GM12878 (cell line): ENCODE results near the gene FBN3. TPM values are rescaled to one million over a fixed set of nuclear protein-coding genes. Genes with fewer than 3 reads are reported as not detected.

ENCODE experiments used
- ATAC-seq: fragments of 200-7000 bp; cut with Tn5 transposase; 3 replicates; pipeline ENCODE4 v1.9.1; 2020; ENCODE audit warnings: mild to moderate bottlenecking, moderate library complexity
- BruUV-seq: library from RNA; stranded (reverse); fragments of 400-500 nt; replicated peaks from 2 replicates; lab custom pipeline; 2021; lab: Mats Ljungman, UMichigan
- CTCF ChIA-PET: fragments of 300-600 bp; sonication (Branson Sonifier 250); formaldehyde crosslinking; extraction: SDS; loops from one replicate; lab custom pipeline; 2021; ENCODE audit warnings: inconsistent platforms; lab: Yijun Ruan, JAX
- POLR2A ChIA-PET: fragments of 350-600 bp; formaldehyde crosslinking; extraction: SDS; loops from one replicate; lab custom pipeline; 2021; ENCODE audit warnings: inconsistent platforms; lab: Charles Lee
- RAD21 ChIA-PET: fragments of 300-600 bp; sonication (Branson Sonifier 250); formaldehyde crosslinking; loops from one replicate; lab custom pipeline; 2023; ENCODE audit warnings: antibody characterized with exemption; ENCODE audit not compliant: unreplicated experiment; lab: Charles Lee
- SMC1A ChIA-PET: fragments of 300-600 bp; sonication (Branson Sonifier 250); formaldehyde crosslinking; loops from one replicate; lab custom pipeline; 2023; ENCODE audit not compliant: unreplicated experiment, uncharacterized antibody; lab: Charles Lee
- DNase-seq: peaks from one replicate; pipeline ENCODE4 v3.0.0-alpha.2; 2011; ENCODE audit warnings: low read depth, low spot score
- FAIRE-seq: peaks from 3 replicates; lab custom pipeline; 2011; peaks lifted over from hg19 to GRCh38; lab: Jason Lieb, UNC
- H2AFZ ChIP-seq: 2 replicates; pipeline ENCODE4 v1.6.0; 2011; ENCODE audit warnings: low read depth, low read length, control low read depth; ENCODE audit not compliant: control insufficient read depth
- H3K27ac ChIP-seq: 2 replicates; pipeline ENCODE4 v1.5.1; 2011; ENCODE audit warnings: control low read depth; ENCODE audit not compliant: control insufficient read depth, insufficient read depth
- H3K27me3 ChIP-seq, 2 experiments: replicated peaks in 1 of 2; 2 replicates each; pipeline versions ENCODE4 v1.6.0 to v1.6.1; 2011; ENCODE audit warnings: low read length in 1 of 2; ENCODE audit not compliant: control insufficient read depth in 2 of 2, insufficient read depth in 2 of 2
- H3K36me3 ChIP-seq, 2 experiments: 2 replicates each; pipeline ENCODE4 v1.5.1; 2011; ENCODE audit warnings: low read length in 1 of 2; ENCODE audit not compliant: control insufficient read depth in 2 of 2, insufficient read depth in 2 of 2
- H3K4me1 ChIP-seq: 2 replicates; pipeline ENCODE4 v1.6.1; 2011; ENCODE audit warnings: mild to moderate bottlenecking, low read length, moderate library complexity, mixed read lengths; ENCODE audit not compliant: control insufficient read depth, insufficient read depth
- H3K4me2 ChIP-seq: 2 replicates; pipeline ENCODE4 v1.6.0; 2011; ENCODE audit warnings: control low read depth; ENCODE audit not compliant: control insufficient read depth, insufficient read depth
- H3K4me3 ChIP-seq: fragments of 200-600 bp; sonication (generic); 2 replicates; pipeline ENCODE4 v1.5.1; 2016
- H3K79me2 ChIP-seq: 2 replicates; pipeline ENCODE4 v1.6.0; 2011; ENCODE audit warnings: low read length; ENCODE audit not compliant: control insufficient read depth, insufficient read depth
- H3K9ac ChIP-seq: 2 replicates; pipeline ENCODE4 v1.8.0; 2011; ENCODE audit warnings: low read length, control low read depth, mixed read lengths; ENCODE audit not compliant: control insufficient read depth, insufficient read depth
- H3K9me3 ChIP-seq: replicated peaks from 3 replicates; pipeline ENCODE4 v1.5.1; 2011; ENCODE audit warnings: mild to moderate bottlenecking, low read length; ENCODE audit not compliant: control insufficient read depth, insufficient read depth
- H4K20me1 ChIP-seq: 2 replicates; pipeline ENCODE4 v1.6.0; 2011; ENCODE audit not compliant: control insufficient read depth, insufficient read depth
- BCL11A ChIP-seq: IDR thresholded peaks from 2 replicates; pipeline ENCODE4 v1.6.1; 2011; ENCODE audit warnings: low read depth, low read length
- CBX3 ChIP-seq: fragments of 200-600 bp; sonication (generic); IDR thresholded peaks from 2 replicates; pipeline ENCODE4 v1.6.1; 2016; ENCODE audit warnings: low read depth, borderline replicate concordance
- ESRRA ChIP-seq: IDR thresholded peaks from 2 replicates; pipeline ENCODE4 v1.6.1; 2012; ENCODE audit warnings: mild to moderate bottlenecking, low read length, improper control_type of control experiment
- EZH2 ChIP-seq: IDR thresholded peaks from 2 replicates; pipeline ENCODE4 v1.6.1; 2012; ENCODE audit warnings: low read depth, mild to moderate bottlenecking, control low read depth, inconsistent platforms, low read length, borderline replicate concordance; ENCODE audit not compliant: control insufficient read depth
- FOXM1 ChIP-seq: IDR thresholded peaks from 2 replicates; pipeline ENCODE4 v1.6.1; 2012; ENCODE audit warnings: low read depth, mild to moderate bottlenecking, inconsistent platforms, low read length, moderate library complexity
- IKZF1 ChIP-seq: fragments of 450-650 bp; conservative IDR thresholded peaks from 2 replicates; pipeline ENCODE4 v1.6.1; 2017; ENCODE audit warnings: antibody characterized with exemption, mild to moderate bottlenecking
- MLLT1 ChIP-seq: fragments of 450-650 bp; IDR thresholded peaks from 2 replicates; pipeline ENCODE4 v1.6.1; 2016; ENCODE audit warnings: mild to moderate bottlenecking
- NFIC ChIP-seq: IDR thresholded peaks from 2 replicates; pipeline ENCODE4 v1.6.1; 2012; ENCODE audit warnings: low read depth, mild to moderate bottlenecking, inconsistent platforms, low read length, moderate library complexity
- POU2F2 ChIP-seq: IDR thresholded peaks from 3 replicates; pipeline ENCODE4 v1.6.1; 2011; ENCODE audit warnings: low read depth, mild to moderate bottlenecking, low read length, borderline replicate concordance
- RB1 ChIP-seq: fragments of 450-650 bp; formaldehyde crosslinking; IDR thresholded peaks from 2 replicates; pipeline ENCODE4 v1.6.1; 2017; ENCODE audit warnings: mild to moderate bottlenecking, borderline replicate concordance
- SMAD1 ChIP-seq: fragments of 450-650 bp; IDR thresholded peaks from 2 replicates; pipeline ENCODE4 v1.6.1; 2018; ENCODE audit warnings: mild to moderate bottlenecking, low read depth; ENCODE audit not compliant: partially characterized antibody
- STAT1 ChIP-seq: fragments of 450-650 bp; conservative IDR thresholded peaks from 2 replicates; pipeline ENCODE4 v1.6.1; 2014; ENCODE audit warnings: antibody characterized with exemption, mild to moderate bottlenecking
- TBL1XR1 ChIP-seq: IDR thresholded peaks from 2 replicates; pipeline ENCODE4 v1.6.1; 2012; ENCODE audit warnings: low read depth, low read length, improper control_type of control experiment
- TCF12 ChIP-seq: IDR thresholded peaks from 2 replicates; pipeline ENCODE4 v1.6.1; 2011; ENCODE audit warnings: low read depth, mild to moderate bottlenecking, low read length
- TCF3 ChIP-seq: IDR thresholded peaks from 2 replicates; pipeline ENCODE4 v1.6.1; 2012; ENCODE audit warnings: low read depth, mild to moderate bottlenecking, low read length, borderline replicate concordance; ENCODE audit not compliant: insufficient read depth
- ZBED1 ChIP-seq: IDR thresholded peaks from 2 replicates; pipeline ENCODE4 v1.6.1; 2016; ENCODE audit warnings: borderline replicate concordance
- ZNF622 ChIP-seq: fragments of 450-650 bp; IDR thresholded peaks from 2 replicates; pipeline ENCODE4 v1.6.1; 2017; ENCODE audit warnings: mild to moderate bottlenecking, inconsistent platforms
- ZNF687 ChIP-seq: fragments of 450-650 bp; IDR thresholded peaks from 2 replicates; pipeline ENCODE4 v1.6.1; 2017; ENCODE audit warnings: mild to moderate bottlenecking, moderate library complexity
- ZSCAN29 ChIP-seq: fragments of 450-650 bp; IDR thresholded peaks from 2 replicates; pipeline ENCODE4 v1.6.1; 2017; ENCODE audit warnings: mild to moderate bottlenecking, moderate library complexity
- WGBS: methylation state at CpG from one replicate; pipeline ENCODE4 v1.1.6; 2016; ENCODE audit warnings: low lambda C conversion rate; ENCODE audit not compliant: insufficient replicate concordance, insufficient coverage; ENCODE audit errors: missing lambda C conversion rate; 5-methylcytosine and 5-hydroxymethylcytosine counted together
- in situ Hi-C: fragments of 300-500 bp; cut with MboI; formaldehyde crosslinking; loops from 9 replicates; pipeline ENCODE4 v1.14.3; 2018; ENCODE audit warnings: mixed read lengths
- intact Hi-C: fragments of 100-400 bp; cut with micrococcal nuclease; formaldehyde crosslinking; loops from one replicate; pipeline ENCODE4 v1.14.2; 2022; ENCODE audit not compliant: unreplicated experiment
- polyA plus RNA-seq, 11 experiments: library from polyadenylated mRNA; depleted of rRNA in 4 of 11; unstranded in 6 of 11; stranded (reverse) in 5 of 11; fragments of >200 nt; fragmentation: Nextera tagmentation in 4 of 11; fragmentation: Illumina TruSeq in 1 of 11; extraction: Ambion mirVana in 4 of 11; extraction: Trizol in 1 of 11; gene quantifications; 1 replicate in 1 of 11; 2 replicates in 10 of 11; pipeline versions ENCODE4 v1.2.1 to v1.2.3, GENCODE V29; 2011 to 2016; ENCODE audit warnings: inconsistent platforms in 2 of 11, missing spikeins in 2 of 11, low read depth in 1 of 11
- total RNA-seq, 4 experiments: library from RNA; depleted of rRNA in 3 of 4; stranded (reverse); fragments of >200 nt in 3 of 4; fragmentation: Illumina TruSeq in 1 of 4; extraction: Trizol in 1 of 4; gene quantifications; 2 replicates each; pipeline versions ENCODE4 v1.2.1 to v1.2.3, GENCODE V29; 2013 to 2021

The FBN3 gene
- total and polyA plus RNA-seq, 10 of the 15 experiments (the other 5 are each of a cell fraction or from before 2014, with no cell fraction given) = 0.05 TPM; not detected in 9

DNA sequence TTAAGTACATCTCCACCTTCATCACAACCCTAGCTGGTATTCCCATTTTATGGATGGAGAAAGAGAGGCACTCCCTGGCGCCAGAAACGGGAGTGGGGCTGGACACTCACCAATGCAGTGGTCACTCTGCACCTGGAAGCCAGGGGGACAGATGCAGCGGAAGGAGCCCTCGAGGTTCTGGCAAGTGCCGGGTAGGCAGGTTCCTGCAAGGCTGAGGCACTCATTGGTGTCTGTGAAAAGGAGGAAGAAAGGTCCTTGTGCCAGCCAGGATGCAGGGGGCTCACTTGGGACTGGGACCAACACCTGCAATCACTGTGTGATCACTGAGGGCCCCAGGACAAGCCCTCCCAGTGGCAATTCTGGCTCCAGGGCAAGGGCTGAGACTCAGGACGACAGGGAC is 55.1 kb downstream of the FBN3 start (continued):
- TF ChIP-seq TCF3 (no peak), TBL1XR1 (no peak)
- TF ChIP-seq, all 136 proteins: peak for 0

- no peaks in the 10 kb centered on the region for H3K79me2 ChIP-seq
- RAD21 ChIA-PET = no interaction called here
- no peak overlapping the region for H2AFZ ChIP-seq
- in situ Hi-C loops (no loop called here), intact Hi-C loops (no loop called here)
- 68% methylated on average over 2 of the region's 2 CpGs for WGBS
- H3K9ac ChIP-seq = no peak overlapping the region
- peaks cover 18% of the 10 kb centered on the region; the same call in 2 of the 3 replicates for H3K9me3 ChIP-seq
- no peaks in the 10 kb centered on the region for H3K36me3 ChIP-seq
- ATAC-seq (no peak), DNase-seq (no peak), FAIRE-seq (no peak)
- H3K4me3 ChIP-seq = no peak overlapping the region
- no peaks in the 10 kb centered on the region for H4K20me1 ChIP-seq
- no TSS peak for BruUV-seq
- no peaks in the 10 kb centered on the region for H3K27me3 ChIP-seq
- CTCF ChIA-PET = no interaction called here
- SMC1A ChIA-PET = no interaction called here
- H3K4me2 ChIP-seq = no peak overlapping the region
- H3K4me1 ChIP-seq = peaks cover 4% of the 10 kb centered on the region
- H3K27ac ChIP-seq = no peak overlapping the region
- POLR2A ChIA-PET = no interaction called here
- no peak for TF ChIP-seq POU2F2
- TF ChIP-seq ESRRA = no peak
- TF ChIP-seq MLLT1 = no peak
- TF ChIP-seq ZNF687 = no peak
- no peak for TF ChIP-seq TCF12
- TF ChIP-seq FOXM1 = no peak
- TF ChIP-seq ZBED1 = no peak
- no peak for TF ChIP-seq EZH2
- no peak for TF ChIP-seq IKZF1
- no peak for TF ChIP-seq ZNF622
- TF ChIP-seq SMAD1 = no peak
- no peak for TF ChIP-seq STAT1
- TF ChIP-seq ZSCAN29 = no peak
- no peak for TF ChIP-seq CBX3
- no peak for TF ChIP-seq NFIC
- TF ChIP-seq TCF3 = no peak
- no peak for TF ChIP-seq BCL11A
- no peak for TF ChIP-seq RB1
Measured at GRCh38 chr19:8093740-8094139, 55.7 kb downstream of the FBN3 start.
